PFSK-1 (cell line): ENCODE measurements around the gene TNS3.

Experiments used
- FOXP2 ChIP-seq: optimal IDR thresholded peaks from 2 replicates; pipeline ENCODE3; 2011; ENCODE audit warnings: borderline replicate concordance, control low read depth, inconsistent platforms; ENCODE audit not compliant: insufficient read depth; ENCODE audit errors: extremely low read length, extremely low read depth
- POLR2AphosphoS5 ChIP-seq: IDR thresholded peaks from 2 replicates; pipeline ENCODE4 v1.6.1; 2012; ENCODE audit warnings: low read depth, mild to moderate bottlenecking, control low read depth, low read length, moderate library complexity
- REST ChIP-seq, 2 experiments: IDR thresholded peaks; 2 replicates each; pipeline versions ENCODE4 v1.6.1 to v1.8.0; 2011 to 2012; ENCODE audit warnings: low read depth in 2 of 2, low read length in 2 of 2, control low read depth in 1 of 2, inconsistent platforms in 1 of 2, mild to moderate bottlenecking in 1 of 2, moderate library complexity in 1 of 2; ENCODE audit not compliant: insufficient read depth in 1 of 2
- SIN3A ChIP-seq: IDR thresholded peaks from 2 replicates; pipeline ENCODE4 v1.6.1; 2012; ENCODE audit warnings: mild to moderate bottlenecking, low read length, moderate library complexity, borderline replicate concordance; ENCODE audit not compliant: insufficient read depth
- TAF1 ChIP-seq: IDR thresholded peaks from 2 replicates; pipeline ENCODE4 v1.6.1; 2012; ENCODE audit warnings: low read length, control low read depth, borderline replicate concordance; ENCODE audit not compliant: insufficient read depth

TNS3 gene

DNA sequence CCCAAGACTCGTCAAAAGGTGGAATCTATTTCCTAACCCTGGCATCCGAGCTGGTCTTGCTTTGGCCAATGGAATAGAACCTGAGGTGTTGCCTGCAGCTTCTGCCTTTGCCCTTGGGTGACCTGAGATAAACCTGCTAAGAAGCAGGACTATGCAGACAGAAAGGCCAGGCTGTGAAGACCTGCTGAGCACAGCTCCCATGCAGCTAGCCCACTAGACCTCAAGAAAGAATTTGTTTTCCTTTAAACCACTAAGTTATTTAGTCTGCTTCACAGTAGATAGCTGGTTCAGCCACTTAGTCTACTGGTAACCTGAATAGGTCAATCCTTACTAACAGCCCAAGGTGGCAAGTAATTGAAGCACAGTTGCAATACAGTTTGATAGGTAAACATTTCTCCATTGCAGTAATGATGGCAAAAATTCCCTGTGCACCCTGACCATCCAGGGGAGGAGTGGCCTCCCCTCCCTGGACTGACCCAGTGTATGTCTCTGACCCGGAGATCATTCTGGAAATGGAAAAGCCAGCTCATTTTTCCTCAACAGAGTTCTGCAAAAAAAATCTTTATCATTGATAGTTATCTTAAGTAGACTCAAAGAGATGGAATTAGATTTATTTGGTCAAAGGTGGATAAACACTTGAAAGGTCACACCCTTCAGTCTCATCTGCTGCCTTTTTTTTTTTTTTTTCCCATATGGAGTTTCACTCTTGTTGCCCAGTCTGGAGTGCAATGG is 20.0 kb downstream of the TNS3 start:
- TF ChIP-seq POLR2AphosphoS5 (no peak), FOXP2 (no peak), SIN3A (no peak), TAF1 (no peak), REST (IDR thresholded peaks at IDR 0.05; ENCODE audit: insufficient read depth in 1 of 2, low read depth in 2 of 2, low read length in 2 of 2) (no peak)

DNA sequence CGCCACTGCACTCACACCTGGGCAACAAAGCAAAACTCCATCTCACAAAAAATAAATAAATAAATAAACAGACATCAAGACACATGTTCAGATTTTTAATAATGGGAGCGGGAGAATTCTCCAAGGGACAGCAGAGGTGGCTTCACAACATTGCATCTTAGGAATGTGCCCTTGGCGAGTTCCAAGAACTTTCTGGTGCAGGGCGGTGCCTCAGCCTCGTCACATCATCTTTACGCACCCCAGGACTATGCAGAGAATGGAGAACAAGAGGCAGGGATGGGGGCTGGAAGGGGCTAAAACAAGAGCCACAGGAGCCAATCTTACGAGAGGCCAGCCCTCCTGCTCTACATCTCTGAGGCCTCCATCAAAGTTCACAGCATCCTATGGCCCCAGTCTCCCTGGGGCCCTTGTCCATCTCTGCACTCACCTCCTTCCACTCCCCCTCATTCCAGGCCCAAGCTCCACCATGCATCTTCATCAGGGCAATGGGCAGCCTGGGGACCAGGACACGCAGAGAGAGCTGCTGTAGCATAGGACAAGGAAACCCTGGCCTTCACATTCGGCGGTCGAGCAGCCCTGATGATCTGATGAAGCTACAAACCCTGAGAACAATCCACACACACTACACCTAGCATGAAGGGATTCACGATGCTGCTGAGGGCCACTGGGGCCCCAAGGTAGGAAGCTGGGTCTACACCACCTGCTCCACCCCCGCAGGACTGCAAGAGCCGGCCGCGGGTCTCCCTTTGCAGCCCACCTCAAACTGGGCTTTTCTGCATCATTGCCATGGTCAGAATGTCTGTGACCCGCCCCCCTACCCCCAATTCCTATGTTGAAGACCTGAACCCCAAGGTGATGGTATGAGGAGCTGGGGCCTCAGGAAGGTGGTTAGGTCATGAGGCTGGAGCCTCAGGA is 22.3 kb downstream of the TNS3 start:
- no peak for TF ChIP-seq POLR2AphosphoS5
- no peak for TF ChIP-seq REST (IDR thresholded peaks at IDR 0.05; ENCODE audit: insufficient read depth in 1 of 2, low read depth in 2 of 2, low read length in 2 of 2)
- no peak for TF ChIP-seq TAF1
- TF ChIP-seq FOXP2: no peak

GRCh38 chr7:47557694-47558670 is 23.9 kb downstream of the TNS3 start:
- TF ChIP-seq POLR2AphosphoS5: no peak
- no peak for TF ChIP-seq SIN3A
- no peak for TF ChIP-seq TAF1
- no peak for TF ChIP-seq FOXP2
- TF ChIP-seq REST (IDR thresholded peaks at IDR 0.05; ENCODE audit: insufficient read depth in 1 of 2, low read depth in 2 of 2, low read length in 2 of 2): no peak

- TF ChIP-seq REST (IDR thresholded peaks at IDR 0.05; ENCODE audit: insufficient read depth in 1 of 2, low read depth in 2 of 2, low read length in 2 of 2) (no peak), TAF1 (no peak)
Observed at GRCh38 chr7:47557317-47557693, 24.6 kb downstream of the TNS3 start.
